NCI-H146 (cell line): ENCODE measurements around the gene RPS16.
A peak's percentile ranks its signal among the peaks of the same experiment; 100 is the strongest.

Experiments used
- DNase-seq: peaks from one replicate; lab custom pipeline; 2025; lab: John Stamatoyannopoulos, UW

RPS16 gene

GRCh38 chr19:39449116-39449797 lies 13.5 kb upstream of the RPS16 start:
- DNase-seq = no peak

GRCh38 chr19:39448271-39448670 lies 12.5 kb upstream of the RPS16 start:
- DNase-seq = no peak

GRCh38 chr19:39446365-39447084 lies 10.8 kb upstream of the RPS16 start:
- no peak for DNase-seq

GRCh38 chr19:39445196-39446111 lies 9.7 kb upstream of the RPS16 start, which contains the start of gene SUPT5H:
SUPT5H (plus strand) TSS chr19:39445582; CDS start chr19:39445891, 309 bp downstream.
- DNase-seq = peak; percentile 100

GRCh38 chr19:39444598-39445195 lies 8.9 kb upstream of the RPS16 start:
- DNase-seq = peak; percentile 35

- no peak for DNase-seq
Observed at GRCh38 chr19:39438270-39438934, 2.7 kb upstream of the RPS16 start.

- no peak for DNase-seq
Observed at GRCh38 chr19:39436350-39436716, 584 bp upstream of the RPS16 start.

- no peak for DNase-seq
Observed at GRCh38 chr19:39434123-39435076, 1.3 kb downstream of the RPS16 start.

GRCh38 chr19:39433480-39434079 lies 2.2 kb downstream of the RPS16 start:
- DNase-seq = no peak

GRCh38 chr19:39432677-39433025 lies 3.1 kb downstream of the RPS16 start:
- DNase-seq = no peak

GRCh38 chr19:39430675-39431593 lies 4.8 kb downstream of the RPS16 start:
- DNase-seq = no peak

- DNase-seq = no peak
Observed at GRCh38 chr19:39428283-39429112, 7.3 kb downstream of the RPS16 start.

- DNase-seq = no peak
Observed at GRCh38 chr19:39427707-39428106, 8.0 kb downstream of the RPS16 start.

- DNase-seq = no peak
Observed at GRCh38 chr19:39426170-39426569, 9.6 kb downstream of the RPS16 start.

GRCh38 chr19:39425744-39426143 lies 10.0 kb downstream of the RPS16 start:
- DNase-seq = no peak

GRCh38 chr19:39424934-39425333 lies 10.8 kb downstream of the RPS16 start:
- DNase-seq = no peak

- no peak for DNase-seq
Observed at GRCh38 chr19:39423258-39424086, 12.3 kb downstream of the RPS16 start.
